HepG2 (cell line): Measurements from ENCODE around the gene NGEF. TPM values are rescaled to one million over a fixed set of nuclear protein-coding genes. Genes with fewer than 3 reads are reported as not detected.

Experiments
- ARID2 ChIP-seq: sonication (generic); formaldehyde crosslinking; IDR thresholded peaks from 2 replicates; pipeline ENCODE4 v1.8.1; 2022; ENCODE audit warnings: mild to moderate bottlenecking, missing genetic modification reagents, borderline replicate concordance
- CBX2 ChIP-seq, 2 experiments: fragments of 200-600 bp in 1 of 2; sonication (generic); formaldehyde crosslinking in 1 of 2; IDR thresholded peaks; 2 replicates each; pipeline versions ENCODE4 v1.7.0 to v1.8.1; 2018 to 2022; ENCODE audit warnings: low read depth in 2 of 2, low read length in 1 of 2, mild to moderate bottlenecking in 1 of 2, missing genetic modification reagents in 1 of 2
- GABPA ChIP-seq, 2 experiments: IDR thresholded peaks; 2 replicates each; pipeline ENCODE4 v1.6.1; 2011 to 2016; ENCODE audit warnings: low read depth in 2 of 2, low read length in 1 of 2, missing biosample characterization in 1 of 2, missing genetic modification characterization in 1 of 2
- PRPF4 ChIP-seq: fragments of 200-400 bp; formaldehyde crosslinking; IDR thresholded peaks from 2 replicates; pipeline ENCODE4 v1.6.1; 2016; ENCODE audit warnings: low read length, low read depth; ENCODE audit not compliant: poor library complexity, severe bottlenecking
- RAD21 ChIP-seq: fragments of 450-650 bp; formaldehyde crosslinking; IDR thresholded peaks from 2 replicates; pipeline ENCODE4 v1.5.0; 2020; ENCODE audit warnings: mild to moderate bottlenecking
- TP53 ChIP-seq: sonication (generic); formaldehyde crosslinking; conservative IDR thresholded peaks from 2 replicates; pipeline ENCODE4 v1.4.0; 2020; ENCODE audit warnings: missing genetic modification reagents
- UBTF ChIP-seq: sonication (generic); formaldehyde crosslinking; IDR thresholded peaks from 2 replicates; pipeline ENCODE4 v1.4.0; 2020; ENCODE audit warnings: mild to moderate bottlenecking, missing genetic modification reagents
- ZBTB40 ChIP-seq, 2 experiments: fragments of 450-650 bp in 1 of 2; sonication (generic) in 1 of 2; formaldehyde crosslinking in 1 of 2; IDR thresholded peaks; 2 replicates each; pipeline versions ENCODE4 v1.6.1 to v1.8.0; 2016 to 2022; ENCODE audit warnings: antibody characterized with exemption in 1 of 2, mild to moderate bottlenecking in 1 of 2, missing genetic modification reagents in 1 of 2
- ZBTB46 ChIP-seq: sonication (generic); formaldehyde crosslinking; IDR thresholded peaks from 2 replicates; pipeline ENCODE4 v1.4.0; 2020; ENCODE audit warnings: mild to moderate bottlenecking, missing genetic modification reagents, borderline replicate concordance
- ZNF878 ChIP-seq: sonication (generic); formaldehyde crosslinking; IDR thresholded peaks from 2 replicates; pipeline ENCODE4 v1.8.1; 2023; ENCODE audit warnings: mild to moderate bottlenecking, missing genetic modification reagents, moderate library complexity
- polyA plus RNA-seq, 8 experiments: library from polyadenylated mRNA; depleted of rRNA in 3 of 8; stranded (reverse) in 7 of 8; unstranded in 1 of 8; fragments of >200 nt; fragmentation: Illumina TruSeq in 4 of 8; extraction: Trizol in 4 of 8; gene quantifications; 2 replicates each; pipeline versions ENCODE4 v1.2.1 to v1.2.3, GENCODE V29; 2011 to 2016; ENCODE audit warnings: low read depth in 4 of 8, missing spikeins in 1 of 8, mixed read lengths in 1 of 8; ENCODE audit not compliant: insufficient read depth in 1 of 8
- total RNA-seq, 5 experiments: library from RNA; depleted of rRNA; stranded (reverse); fragments of >200 nt; fragmentation: Illumina TruSeq; extraction: Trizol; gene quantifications; 2 replicates each; pipeline ENCODE4 v1.2.3, GENCODE V29; 2016; ENCODE audit warnings: low read depth in 1 of 5
- TF ChIP-seq, protein P1 (sequence below): sonication (generic); formaldehyde crosslinking; IDR thresholded peaks from 2 replicates; pipeline ENCODE4 v1.8.1; 2023; ENCODE audit warnings: mild to moderate bottlenecking, missing genetic modification reagents, borderline replicate concordance
- TF ChIP-seq, protein P2 (sequence below): sonication (generic); formaldehyde crosslinking; IDR thresholded peaks from 2 replicates; pipeline ENCODE4 v1.8.0; 2022; ENCODE audit warnings: mild to moderate bottlenecking, missing genetic modification reagents, moderate library complexity

Gene NGEF
- total and polyA plus RNA-seq, 2 of the 13 experiments (the other 11 are each of a cell fraction or from before 2014, with no cell fraction given) = 14.4 to 36.9 TPM

GRCh38 chr2:232887171-232887850 is 125.7 kb downstream of the NGEF start (continued):
- TF ChIP-seq, protein P1, sequence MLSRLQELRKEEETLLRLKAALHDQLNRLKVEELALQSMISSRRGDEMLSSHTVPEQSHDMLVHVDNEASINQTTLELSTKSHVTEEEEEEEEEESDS (CRISPR knock-in tag) = no peak
- TF ChIP-seq UBTF (no peak), ZNF878 (CRISPR knock-in tag) (no peak), RAD21 (CRISPR knock-in tag) (no peak), PRPF4 (no peak), CBX2 (IDR thresholded peaks at IDR 0.05; ENCODE audit: low read depth, low read length) (no peak), CBX2 (CRISPR knock-in tag; IDR thresholded peaks at IDR 0.05; ENCODE audit: low read depth) (no peak), TP53 (CRISPR knock-in tag) (no peak), ARID2 (CRISPR knock-in tag) (no peak), GABPA (IDR thresholded peaks at IDR 0.05; ENCODE audit: low read depth, low read length) (no peak), GABPA (CRISPR knock-in tag; IDR thresholded peaks at IDR 0.05; ENCODE audit: low read depth) (no peak), ZBTB40 (IDR thresholded peaks at IDR 0.05) (no peak), ZBTB40 (CRISPR knock-in tag; IDR thresholded peaks at IDR 0.05) (0 out of 2 replicates have a peak, but pooled peaks have one; percentile 42), ZBTB46 (CRISPR knock-in tag) (no peak)
- TF ChIP-seq, protein P2, sequence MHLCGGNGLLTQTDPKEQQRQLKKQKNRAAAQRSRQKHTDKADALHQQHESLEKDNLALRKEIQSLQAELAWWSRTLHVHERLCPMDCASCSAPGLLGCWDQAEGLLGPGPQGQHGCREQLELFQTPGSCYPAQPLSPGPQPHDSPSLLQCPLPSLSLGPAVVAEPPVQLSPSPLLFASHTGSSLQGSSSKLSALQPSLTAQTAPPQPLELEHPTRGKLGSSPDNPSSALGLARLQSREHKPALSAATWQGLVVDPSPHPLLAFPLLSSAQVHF (CRISPR knock-in tag) = no peak
